Stimulated activated CD4-positive, alpha-beta T cell treated with anti-CD3 and anti-CD28 coated beads, Interleukin-15, amount 100 ng/mL, for 1 hour (primary cell): Measurements from ENCODE around the gene GON7.
"Not testable (repeated sequence)": the region's sequence is repeated elsewhere in the genome, so short reads cannot be mapped to it uniquely, and the experiment has no call there.

ENCODE experiments used
- DNase-seq, 2 donors: peaks; one replicate each; pipeline ENCODE4 v3.0.0-alpha.2; 2020; ENCODE audit warnings: low read depth in 1 of 2, low spot score in 1 of 2

Gene GON7, protein sequence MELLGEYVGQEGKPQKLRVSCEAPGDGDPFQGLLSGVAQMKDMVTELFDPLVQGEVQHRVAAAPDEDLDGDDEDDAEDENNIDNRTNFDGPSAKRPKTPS

DNA sequence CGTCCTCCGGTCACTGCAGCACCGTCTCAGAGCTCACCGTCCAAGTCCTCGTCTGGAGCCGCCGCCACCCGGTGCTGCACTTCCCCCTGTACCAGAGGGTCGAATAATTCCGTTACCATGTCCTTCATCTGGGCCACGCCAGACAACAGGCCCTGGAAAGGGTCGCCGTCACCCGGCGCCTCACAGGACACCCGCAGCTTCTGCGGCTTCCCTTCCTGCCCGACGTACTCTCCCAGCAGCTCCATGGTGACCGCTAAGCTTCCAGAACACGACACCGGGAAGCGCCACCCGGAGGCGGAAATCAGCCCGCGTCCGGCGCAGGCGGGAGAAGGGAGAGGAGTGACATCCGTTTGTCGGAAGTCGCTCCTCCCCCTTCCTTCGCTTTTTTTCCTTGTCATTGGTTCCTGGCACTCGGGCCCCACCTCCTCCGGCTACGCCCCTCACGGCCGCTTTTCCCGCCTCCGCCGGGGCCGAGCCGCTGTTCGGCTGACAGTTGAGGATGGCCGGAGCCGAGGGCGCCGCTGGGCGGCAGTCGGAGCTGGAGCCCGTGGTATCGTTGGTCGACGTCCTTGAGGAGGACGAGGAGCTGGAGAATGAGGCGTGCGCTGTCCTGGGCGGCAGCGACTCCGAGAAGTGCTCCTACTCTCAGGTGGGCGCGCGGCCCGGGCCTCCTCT is at the start of gene GON7, which contains the start of gene UBR7:
Gene GON7, minus strand, starts transcription at position 273 of the 675 bp plus-strand sequence. Its CDS starts 28 bp downstream, at position 245.
Gene UBR7, plus strand, starts transcription at position 464 of the 675 bp plus-strand sequence. Its CDS starts 36 bp downstream, at position 500.
- peak; percentile 68 to 75 for DNase-seq

DNA sequence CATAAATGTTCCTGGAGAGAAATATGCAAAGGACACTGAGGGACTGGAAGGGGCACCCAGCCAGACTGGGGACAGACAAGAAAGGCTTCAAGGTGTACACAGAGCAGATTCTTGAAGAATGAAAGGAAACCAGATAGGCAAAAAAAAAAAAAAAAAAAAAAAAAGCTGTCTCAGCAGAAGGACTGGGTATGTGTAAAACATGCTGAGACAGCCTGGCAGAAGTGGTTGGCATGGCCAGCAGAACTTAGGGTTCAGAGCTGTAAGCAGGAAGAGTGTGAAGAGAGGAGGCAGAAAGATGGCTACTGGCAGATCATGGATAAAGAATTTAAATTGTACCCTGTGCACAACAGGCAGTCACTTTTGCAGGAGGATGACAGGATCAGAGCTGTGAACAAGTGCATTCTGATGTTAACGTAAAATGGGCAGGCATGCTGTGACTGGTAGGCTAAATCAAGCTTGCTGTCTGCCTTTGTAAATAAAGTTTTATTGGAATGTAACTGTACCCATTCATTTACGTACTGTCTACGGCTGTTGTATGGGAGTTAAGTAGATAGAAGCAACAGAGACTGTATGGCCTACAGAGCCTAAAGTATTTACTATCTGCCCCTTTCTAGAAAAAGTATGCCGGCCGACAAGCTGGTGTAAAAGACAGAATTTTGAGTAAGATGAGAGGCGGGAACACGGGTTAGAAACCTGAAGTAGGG is 42.4 kb upstream of the GON7 start:
- no peak for DNase-seq

DNA sequence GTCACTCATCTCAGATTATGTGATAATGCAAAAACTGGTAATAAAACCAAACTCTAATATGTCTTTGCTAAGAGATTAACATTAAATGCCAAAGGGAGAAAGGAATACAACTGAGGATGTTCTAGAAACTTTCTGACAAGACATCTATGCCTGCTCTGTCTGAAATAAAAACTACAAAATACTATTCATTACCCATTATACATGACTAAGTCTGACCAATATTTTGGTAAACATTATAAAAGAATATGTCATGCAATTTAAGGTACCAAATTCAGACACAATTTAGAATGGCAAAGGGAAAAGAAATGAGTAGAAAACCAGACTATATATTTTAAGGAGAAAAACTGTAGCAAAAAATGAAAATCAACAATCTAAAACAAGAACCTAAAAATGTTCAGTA is 39.7 kb upstream of the GON7 start:
- DNase-seq, result no peak

DNA sequence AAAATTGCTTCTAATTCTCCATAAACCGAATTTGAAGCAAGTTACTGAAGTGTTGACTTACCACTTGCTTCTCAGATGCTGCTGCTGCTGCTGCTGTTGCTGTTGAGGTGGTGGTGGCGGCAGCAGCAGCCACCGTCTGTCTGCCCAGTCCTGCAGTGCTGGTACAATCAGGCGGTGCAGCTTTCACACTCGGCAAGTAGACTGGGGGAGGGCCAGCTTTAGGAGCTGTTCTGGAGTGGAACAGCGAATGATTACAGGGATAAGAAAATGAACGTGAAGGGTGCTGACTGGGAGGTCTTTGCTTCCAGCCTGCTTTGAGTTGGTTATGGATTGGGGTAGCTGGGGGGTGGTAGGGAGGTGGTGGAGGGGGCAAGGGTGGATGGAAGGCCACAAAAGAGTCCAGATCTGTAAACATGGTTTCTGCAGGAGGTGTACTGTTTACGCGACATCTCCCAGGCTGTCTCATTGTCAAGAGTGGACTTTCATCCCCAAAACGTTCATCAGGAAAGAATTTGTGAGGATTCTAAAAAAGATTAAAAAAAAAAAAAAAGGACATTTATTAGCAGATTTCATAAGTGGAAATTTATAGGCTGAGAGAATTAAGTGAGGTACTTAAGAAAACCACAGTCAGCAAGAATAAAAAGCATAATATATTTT is 39.0 kb upstream of the GON7 start:
- no peak for DNase-seq

DNA sequence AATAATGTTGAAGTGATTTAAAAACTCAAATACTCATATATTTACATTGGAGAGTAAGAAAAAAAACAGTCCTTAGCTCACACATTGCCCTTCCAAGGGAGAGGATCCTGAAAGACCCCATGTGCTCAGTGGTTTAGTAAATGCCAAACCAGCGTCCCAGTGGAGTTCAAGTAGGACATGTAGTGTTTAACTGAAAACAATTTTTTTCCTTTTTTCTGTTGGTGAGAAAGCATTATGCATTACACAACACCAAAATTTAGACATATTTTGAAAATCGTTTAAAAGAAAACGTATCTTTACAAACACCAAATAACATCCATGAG is 33.8 kb upstream of the GON7 start:
- DNase-seq, result no peak

DNA sequence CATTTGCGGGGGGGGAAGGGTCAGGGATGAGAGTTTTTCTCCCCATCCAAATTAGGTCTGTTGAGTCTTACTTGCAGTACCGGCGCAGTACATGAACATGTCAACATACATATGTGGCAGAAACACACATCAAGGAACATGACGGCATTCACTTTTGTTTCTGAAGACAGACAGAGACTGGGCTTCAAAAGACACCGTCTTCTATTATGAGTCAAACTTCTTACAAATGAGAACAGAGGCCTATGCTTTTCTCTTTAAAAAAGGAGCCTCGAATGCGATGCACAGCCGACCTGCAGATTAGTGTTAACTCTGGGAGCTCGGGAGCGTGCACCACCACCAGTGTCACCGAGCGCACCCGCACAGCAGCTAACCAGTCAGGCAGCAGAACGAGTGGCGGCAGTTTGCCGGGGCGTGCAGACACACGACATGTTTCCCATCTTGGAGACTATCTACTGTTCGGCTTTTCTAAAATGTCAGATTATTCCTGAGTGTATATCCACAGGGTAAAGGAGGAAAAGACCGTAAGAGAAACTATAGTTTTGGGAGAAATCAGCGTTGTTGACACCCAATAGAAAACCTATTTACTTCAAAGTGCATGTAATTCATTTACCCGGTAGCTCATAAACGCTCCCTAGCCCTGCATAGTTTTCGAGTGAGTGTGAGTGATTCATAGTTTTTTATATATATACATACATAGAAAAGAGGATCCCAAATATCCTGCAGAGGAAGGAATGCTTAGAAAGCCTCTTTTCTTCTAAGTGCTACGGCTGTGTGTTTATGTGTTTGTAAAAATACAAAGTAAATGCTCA is 33.2 kb upstream of the GON7 start:
- no peak for DNase-seq

DNA sequence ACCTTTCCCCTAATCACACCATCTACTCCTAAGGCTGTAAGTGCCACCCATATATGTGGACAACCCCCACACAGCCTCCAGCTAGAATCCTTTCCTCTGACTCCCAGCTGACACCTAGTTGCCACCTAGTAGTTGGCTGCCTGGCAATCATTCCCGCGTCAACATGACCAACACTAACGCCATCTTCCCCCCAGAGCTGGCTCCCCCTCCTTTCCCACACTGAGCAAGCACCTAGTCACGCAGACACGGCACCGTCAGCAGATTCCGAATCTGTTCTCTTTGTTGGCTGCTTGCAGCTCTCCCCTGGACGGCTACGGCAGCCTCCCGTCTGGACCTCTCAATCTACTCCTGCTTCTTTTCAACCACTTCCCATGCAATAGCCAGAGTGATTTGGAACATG is 27.9 kb upstream of the GON7 start:
- no peak for DNase-seq

DNA sequence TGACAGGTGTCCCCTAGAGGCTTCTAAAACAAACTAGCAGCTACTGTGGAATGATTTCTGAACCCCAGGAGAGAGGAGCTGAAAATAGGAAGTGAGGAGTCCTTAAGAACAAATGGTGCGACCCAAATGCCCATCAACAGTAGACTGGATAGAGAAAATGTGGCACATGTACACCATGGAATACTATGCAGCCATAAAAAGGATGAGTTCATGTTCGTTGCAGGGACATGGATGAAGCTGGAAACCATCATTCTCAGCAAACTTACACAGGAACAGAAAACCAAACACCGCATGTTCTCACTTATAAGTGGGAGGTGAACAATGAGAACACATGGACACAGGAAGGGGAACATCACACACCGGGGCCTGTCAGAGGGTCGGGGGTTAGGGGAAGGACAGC is 26.2 kb upstream of the GON7 start:
- not testable (repeated sequence) for DNase-seq

DNA sequence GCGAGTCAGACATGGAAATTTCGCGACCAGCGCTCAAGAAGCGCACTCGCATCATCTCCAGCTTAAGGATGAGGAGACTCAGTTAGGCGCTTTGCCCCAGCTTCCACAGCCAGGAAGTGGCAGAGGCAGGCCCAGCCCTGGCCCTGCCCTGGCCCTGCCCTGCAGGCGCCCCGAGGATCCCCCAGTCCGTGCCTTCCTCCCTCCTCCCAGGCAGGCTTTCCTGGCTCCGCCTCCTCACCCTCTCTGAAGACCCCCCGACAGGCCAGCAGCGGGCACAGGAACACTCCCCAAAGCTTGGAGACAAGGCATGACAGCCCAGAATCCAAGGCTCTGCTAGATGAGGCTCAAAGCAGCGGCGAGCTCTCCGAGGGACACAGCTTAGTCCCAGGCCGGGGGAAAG is 25.3 kb upstream of the GON7 start:
- DNase-seq, result no peak

DNA sequence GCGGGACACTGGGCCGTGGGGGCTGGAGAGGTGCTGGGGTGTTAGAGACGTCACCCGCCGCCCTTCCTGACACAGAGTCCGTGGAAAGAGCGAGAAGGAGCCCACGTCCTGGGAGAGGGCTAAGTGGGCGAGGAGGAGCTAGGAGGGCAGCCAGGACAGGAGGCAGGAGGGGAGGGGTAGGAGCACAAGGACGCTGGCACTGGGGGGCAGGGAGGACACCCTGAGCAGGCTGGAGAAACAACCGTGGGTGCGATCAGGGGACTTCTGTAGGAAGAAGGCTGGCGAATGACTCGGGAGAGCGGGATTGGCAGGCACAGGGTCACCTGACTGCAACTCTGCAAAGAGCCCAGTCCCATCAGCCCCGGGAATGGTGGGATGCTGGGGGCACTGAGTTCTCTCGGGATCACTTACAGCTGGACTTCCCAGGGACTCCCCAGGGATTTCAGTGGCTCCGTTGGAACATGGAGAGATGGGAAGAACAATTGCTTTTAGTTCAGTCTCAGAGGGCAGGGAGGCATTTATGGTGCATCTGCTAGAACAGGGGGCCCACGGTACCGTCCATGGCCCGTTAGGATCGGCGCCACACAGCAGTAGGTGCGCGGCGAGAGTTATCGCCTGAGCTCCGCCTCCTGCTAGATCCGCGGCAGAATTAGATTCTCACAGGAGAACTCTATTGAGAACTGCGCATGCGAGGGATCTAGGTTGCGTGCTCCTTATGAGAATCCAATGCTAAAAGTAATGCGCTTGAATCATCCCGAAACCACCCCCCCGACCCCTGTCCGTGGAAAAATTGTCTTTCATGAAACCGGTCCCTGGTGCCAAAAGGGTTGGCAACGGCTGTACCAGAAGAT is 24.5 kb upstream of the GON7 start:
- no peak for DNase-seq

DNA sequence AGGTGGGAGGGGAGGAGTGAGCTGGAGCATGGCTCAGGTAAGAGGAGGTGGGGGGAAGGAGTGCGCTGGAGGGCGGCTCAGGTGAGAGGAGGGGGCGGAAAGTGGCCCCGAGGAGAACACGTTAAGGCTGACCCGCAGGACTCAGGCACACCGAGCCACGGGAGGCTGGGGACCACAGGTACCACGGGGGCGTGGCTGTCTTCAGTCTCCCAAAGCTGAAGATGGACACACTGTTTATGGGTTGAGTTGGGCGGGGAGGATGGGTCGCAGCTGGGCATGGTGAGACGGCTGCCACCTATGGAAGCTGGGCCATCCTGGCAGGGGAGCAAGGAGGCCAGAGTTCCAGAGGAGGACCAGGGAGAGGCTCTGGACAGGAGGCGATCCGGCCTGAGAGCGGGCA is 23.7 kb upstream of the GON7 start:
- no peak for DNase-seq

DNA sequence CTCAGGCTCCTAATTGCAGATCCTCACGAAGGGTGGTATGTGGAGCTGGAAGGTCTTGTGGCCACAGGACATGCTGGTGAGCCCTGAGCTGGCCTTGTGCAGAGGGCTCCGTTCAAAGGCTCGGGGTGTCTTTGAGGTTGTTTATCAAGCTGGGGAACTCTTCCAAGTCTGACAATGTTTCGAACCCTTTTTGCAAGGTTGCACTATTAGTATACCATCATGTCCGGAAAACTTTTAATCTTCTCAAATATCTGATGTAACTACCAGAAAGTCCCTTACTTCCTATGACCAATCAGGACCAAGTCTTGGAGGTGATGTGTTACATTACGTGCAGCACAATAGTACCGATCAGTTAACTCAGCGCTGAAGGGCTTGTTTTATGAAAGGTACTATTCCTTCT is 21.7 kb upstream of the GON7 start:
- DNase-seq, result no peak

DNA sequence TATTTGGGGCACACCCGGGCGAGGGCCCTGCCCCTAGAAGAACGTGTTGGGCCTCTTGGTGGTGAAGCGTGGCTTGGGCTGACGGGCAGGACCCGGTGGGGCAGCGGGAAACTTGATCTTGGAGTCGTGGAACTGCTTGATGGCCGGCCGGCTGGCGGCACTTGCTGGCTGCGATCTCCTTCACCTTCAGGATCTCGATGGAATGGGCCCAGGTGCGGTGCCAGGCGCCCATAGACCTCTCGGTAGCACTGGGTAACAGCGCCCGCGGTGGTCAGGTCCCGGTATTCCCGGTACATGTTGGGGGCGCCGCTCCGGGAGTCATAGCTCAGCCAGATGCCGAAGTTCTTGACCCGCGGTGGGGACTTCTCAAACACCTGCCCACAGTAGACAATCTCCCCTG is 16.7 kb upstream of the GON7 start:
- no peak for DNase-seq

DNA sequence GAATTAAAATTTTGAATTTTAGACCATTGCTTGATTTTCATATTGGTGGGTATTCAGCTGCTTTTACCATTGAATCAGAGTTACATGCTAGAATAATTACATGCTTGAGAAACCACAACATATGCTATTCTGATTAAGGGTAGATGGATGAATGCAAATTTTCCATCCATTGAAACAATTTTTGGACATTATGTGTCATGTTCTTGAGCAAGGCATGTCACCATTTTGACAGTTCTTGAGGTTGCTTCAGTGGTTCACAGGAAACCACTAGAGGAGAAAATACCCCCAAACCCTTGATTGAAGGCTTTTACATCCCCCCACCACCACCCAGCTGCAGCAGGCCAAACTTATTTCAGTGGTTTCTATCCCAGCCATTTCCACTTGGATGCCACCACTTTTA is 13.6 kb upstream of the GON7 start:
- DNase-seq, result no peak

DNA sequence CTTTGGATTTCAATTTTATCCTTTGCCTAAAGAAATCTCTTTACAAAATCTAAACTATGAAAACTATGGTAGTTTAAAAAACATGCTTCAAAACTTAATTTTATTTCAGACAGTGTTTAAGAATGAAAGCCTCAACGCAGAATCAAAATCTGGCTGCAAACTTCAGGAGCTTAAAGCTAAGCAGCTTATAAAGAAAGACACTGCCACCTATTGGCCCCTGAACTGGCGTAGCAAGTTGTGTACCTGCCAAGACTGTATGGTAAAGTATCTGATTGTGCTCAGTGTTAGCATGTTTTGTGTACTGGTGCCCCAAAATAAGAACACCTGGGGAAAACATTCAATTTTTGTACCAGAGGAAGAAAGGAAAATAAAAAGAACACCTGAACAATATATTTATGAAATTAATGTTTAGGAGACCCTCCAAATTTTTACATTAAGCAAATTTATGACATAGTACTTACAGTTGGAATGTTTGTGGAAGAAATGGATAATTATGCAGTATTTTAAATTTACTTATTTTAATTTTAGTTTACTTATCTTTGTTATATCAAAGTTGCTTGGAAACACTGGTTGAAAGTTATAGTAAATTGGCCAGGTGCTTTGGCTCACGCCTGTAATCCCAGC is 12.3 kb upstream of the GON7 start:
- DNase-seq, result no peak

DNA sequence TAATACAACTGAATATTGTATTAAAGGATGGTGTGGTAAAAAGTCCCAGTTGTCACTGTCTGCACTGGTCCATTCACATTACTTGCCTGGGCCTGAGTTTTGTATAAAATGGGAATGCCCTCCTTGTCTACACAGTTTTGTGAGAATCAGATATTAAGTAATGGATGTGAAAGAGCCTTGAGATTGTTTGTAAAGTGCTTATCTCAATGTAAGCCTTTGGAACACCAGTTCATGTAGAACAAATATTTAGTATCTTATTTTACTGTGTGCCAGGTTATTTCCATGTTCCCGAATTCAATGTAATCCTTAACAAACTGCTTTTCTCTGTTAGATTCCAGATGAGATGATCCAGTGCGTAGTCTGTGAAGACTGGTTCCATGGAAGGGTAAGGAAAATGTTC is 7.7 kb upstream of the GON7 start:
- no peak for DNase-seq

DNA sequence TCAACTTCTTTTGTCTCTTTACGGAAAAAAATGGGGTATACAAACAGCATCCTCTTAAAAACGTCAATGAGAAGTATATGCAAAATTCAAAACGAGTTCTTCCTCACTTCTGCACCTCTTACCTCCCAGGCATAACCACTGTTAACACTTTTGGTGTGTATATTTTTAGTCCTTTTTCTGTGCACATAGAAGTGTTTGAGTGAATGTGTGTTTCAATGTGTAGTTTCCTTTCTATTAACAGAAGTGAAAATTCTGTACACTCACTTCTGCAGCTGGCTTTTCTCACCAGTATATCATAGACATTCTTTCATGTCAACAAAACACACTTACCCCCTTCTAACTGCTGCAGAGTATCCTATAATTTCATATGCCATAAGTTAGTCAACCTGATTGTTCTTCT is 5.6 kb upstream of the GON7 start:
- no peak for DNase-seq

DNA sequence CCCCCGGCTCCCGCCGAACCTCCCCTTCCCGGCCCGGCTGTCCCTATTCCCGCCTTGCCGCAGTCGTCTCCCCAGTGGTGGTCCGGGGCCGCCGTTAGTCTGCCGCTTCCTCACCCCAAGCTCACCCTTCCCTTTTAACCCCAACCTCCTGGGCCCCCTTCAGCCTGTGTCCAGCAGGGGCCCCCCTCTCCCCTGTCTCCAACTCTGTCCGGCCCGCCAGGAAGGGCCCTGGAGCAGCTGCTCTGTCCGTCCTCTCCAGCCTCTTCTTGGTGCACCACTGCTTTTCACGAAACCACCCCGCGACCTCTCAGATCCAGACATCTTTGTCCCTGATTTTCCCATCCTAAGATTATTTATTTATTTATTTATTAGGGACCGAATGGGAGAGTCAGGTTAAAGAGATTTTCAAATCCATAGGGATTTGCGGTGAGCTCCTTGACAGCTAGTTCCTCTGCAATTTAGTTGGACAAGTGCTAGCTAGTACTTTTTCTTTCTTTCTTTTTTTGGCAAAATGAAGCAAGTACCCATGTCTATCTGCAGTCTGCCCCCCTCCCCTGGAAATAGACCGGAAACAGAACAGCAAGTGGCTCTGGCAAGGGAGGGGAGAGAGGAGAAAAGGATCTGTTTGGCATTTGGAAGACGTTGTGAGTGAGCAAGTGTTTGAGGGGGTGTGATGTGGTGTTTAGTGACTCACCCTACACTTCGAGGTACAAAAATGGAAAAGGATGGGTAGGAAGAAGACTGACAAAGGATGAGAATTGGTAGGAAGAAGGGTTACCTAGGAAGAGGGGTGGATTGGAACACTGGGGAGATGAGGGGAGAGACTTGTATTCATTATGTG is 823 bp upstream of the GON7 start:
- no peak for DNase-seq

DNA sequence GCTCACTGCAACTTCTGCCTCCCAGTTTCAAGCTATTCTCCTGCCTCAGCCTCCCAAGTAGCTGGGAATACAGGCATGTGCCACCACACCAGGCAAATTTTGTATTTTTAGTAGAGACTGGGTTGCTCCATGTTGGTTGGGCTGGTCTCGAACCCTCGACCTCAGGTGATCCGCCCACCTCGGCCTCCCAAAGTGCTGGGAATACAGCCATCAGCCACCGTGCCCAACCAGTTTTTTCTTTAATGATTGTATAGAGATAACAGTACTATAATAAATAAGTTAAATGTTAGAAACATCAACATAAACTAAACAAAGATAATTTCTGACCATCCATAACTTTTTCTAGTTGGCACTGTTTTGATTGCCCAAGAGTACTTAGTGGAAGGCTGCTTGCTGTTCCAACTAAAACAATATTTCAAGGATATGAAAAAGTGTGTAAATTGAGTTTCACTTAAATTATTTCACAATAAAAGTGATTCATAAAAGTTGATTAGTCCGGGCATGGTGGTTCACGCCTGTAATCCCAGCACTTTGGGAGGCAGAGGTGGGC is 5.6 kb downstream of the GON7 start:
- no peak for DNase-seq
